C4-2B (cell line): ENCODE results near the gene RRAGD.
A peak's percentile ranks its signal among the peaks of the same experiment; 100 is the strongest.

Experiments
- H3K27ac ChIP-seq: fragments of 450-650 bp; 2 replicates; pipeline ENCODE4 v1.5.1; 2017
- CTCF ChIP-seq: fragments of 450-650 bp; conservative IDR thresholded peaks from 2 replicates; pipeline ENCODE4 v1.5.1; 2017; ENCODE audit warnings: mild to moderate bottlenecking
- ZFX ChIP-seq: fragments of 450-650 bp; IDR thresholded peaks from 2 replicates; pipeline ENCODE4 v1.6.1; 2017

RRAGD gene

GRCh38 chr6:89357390-89357789, 54.7 kb downstream of the RRAGD start:
- H3K27ac ChIP-seq = no peak overlapping the region
- TF ChIP-seq ZFX = no peak
- no peak for TF ChIP-seq CTCF

- H3K27ac ChIP-seq = no peak overlapping the region
- TF ChIP-seq CTCF = no peak
- TF ChIP-seq ZFX = no peak
Observed at GRCh38 chr6:89356642-89357170, 55.4 kb downstream of the RRAGD start.

GRCh38 chr6:89355511-89356194, 56.4 kb downstream of the RRAGD start:
- H3K27ac ChIP-seq = no peak overlapping the region
- TF ChIP-seq ZFX (no peak), CTCF (no peak)

GRCh38 chr6:89353702-89354392, 58.2 kb downstream of the RRAGD start:
- no peak for TF ChIP-seq CTCF
- TF ChIP-seq ZFX = no peak
- H3K27ac ChIP-seq = no peak overlapping the region

- H3K27ac ChIP-seq = peak overlapping the region; percentile 90
- no peak for TF ChIP-seq ZFX
- no peak for TF ChIP-seq CTCF
Observed at GRCh38 chr6:89353118-89353556, 58.9 kb downstream of the RRAGD start.

GRCh38 chr6:89352278-89353117, 59.6 kb downstream of the RRAGD start, which contains the start of gene UBE2J1:
TSS of gene UBE2J1 (minus strand) at chr6:89352722. CDS start at chr6:89352569, 153 bp downstream.
- H3K27ac ChIP-seq = peak within 1 kb of the TSS; percentile 90
- TF ChIP-seq ZFX (peak; percentile 88), CTCF (no peak)
